HepG2 (cell line): ENCODE measurements around the gene ANKHD1. TPM values are rescaled to one million over a fixed set of nuclear protein-coding genes. Genes with fewer than 3 reads are reported as not detected.

ENCODE experiments used
- ATAC-seq: fragments of 200-7000 bp; cut with Tn5 transposase; 3 replicates; pipeline ENCODE4 v1.9.1; 2020; ENCODE audit warnings: mild to moderate bottlenecking, moderate library complexity
- BruUV-seq: library from RNA; stranded (reverse); fragments of 400-500 nt; replicated peaks from 2 replicates; lab custom pipeline; 2021; lab: Mats Ljungman, UMichigan
- CTCF ChIA-PET: fragments of 300-600 bp; formaldehyde crosslinking; extraction: SDS; loops from one replicate; lab custom pipeline; 2021; ENCODE audit warnings: low total read pairs, inconsistent platforms, low intra/inter-chr PET ratio; lab: Yijun Ruan, JAX
- POLR2A ChIA-PET: fragments of 350-600 bp; sonication (Branson Sonifier 250); formaldehyde crosslinking; loops from one replicate; lab custom pipeline; 2020; ENCODE audit warnings: antibody characterized with exemption, inconsistent platforms; lab: Yijun Ruan, JAX
- DNase-seq: peaks from one replicate; pipeline ENCODE4 v3.0.0-alpha.2; 2015; ENCODE audit warnings: low spot score
- FAIRE-seq: peaks from 3 replicates; lab custom pipeline; 2011; peaks lifted over from hg19 to GRCh38; lab: Jason Lieb, UNC
- H2AFZ ChIP-seq: one replicate; pipeline ENCODE4 v1.6.1; 2011; ENCODE audit warnings: low read length, inconsistent platforms
- H3K27ac ChIP-seq: fragments of 300-600 bp; 3 replicates; pipeline ENCODE4 v1.8.0; 2011; ENCODE audit warnings: mixed run types, mild to moderate bottlenecking, mixed read lengths, low read length, inconsistent platforms; ENCODE audit not compliant: insufficient read depth; ENCODE audit errors: extremely low read length
- H3K27me3 ChIP-seq, 2 experiments: fragments of 200-600 bp in 1 of 2; 2 replicates in 1 of 2; 3 replicates in 1 of 2; pipeline versions ENCODE4 v1.6.0 to v1.8.0; 2011; ENCODE audit warnings: low read length in 2 of 2, mild to moderate bottlenecking in 2 of 2, moderate library complexity in 2 of 2, inconsistent platforms in 1 of 2; ENCODE audit not compliant: insufficient read depth in 2 of 2, control insufficient read depth in 1 of 2
- H3K36me3 ChIP-seq, 2 experiments: fragments of 200-600 bp in 1 of 2; replicated peaks in 1 of 2; 2 replicates in 1 of 2; 3 replicates in 1 of 2; pipeline versions ENCODE4 v1.5.1 to v1.8.0; 2011; ENCODE audit warnings: low read length in 2 of 2, inconsistent platforms in 1 of 2; ENCODE audit not compliant: insufficient read depth in 2 of 2, control insufficient read depth in 1 of 2
- H3K4me1 ChIP-seq: 2 replicates; pipeline ENCODE4 v1.5.1; 2012; ENCODE audit warnings: low read length, inconsistent platforms; ENCODE audit not compliant: insufficient read depth
- H3K4me2 ChIP-seq: 2 replicates; pipeline ENCODE4 v1.6.0; 2011; ENCODE audit warnings: low read depth, low read length, inconsistent platforms
- H3K4me3 ChIP-seq, 3 experiments: fragments of 200-600 bp in 1 of 3; sonication (generic), shearing (Covaris generic) in 1 of 3; replicated peaks in 1 of 3; 2 replicates each; pipeline ENCODE4 v1.5.1; 2011 to 2016; ENCODE audit warnings: low read length in 3 of 3, inconsistent platforms in 2 of 3, low read depth in 2 of 3, mild to moderate bottlenecking in 2 of 3, control low read depth in 1 of 3, mixed read lengths in 1 of 3; ENCODE audit not compliant: insufficient read depth in 1 of 3
- H3K79me2 ChIP-seq: one replicate; pipeline ENCODE4 v1.6.1; 2011; ENCODE audit warnings: low read length, inconsistent platforms; ENCODE audit not compliant: insufficient read depth
- H3K9ac ChIP-seq: 2 replicates; pipeline ENCODE4 v1.6.0; 2011; ENCODE audit warnings: mild to moderate bottlenecking, low read depth, low read length, inconsistent platforms; ENCODE audit not compliant: insufficient read depth
- H3K9me3 ChIP-seq: 2 replicates; pipeline ENCODE4 v1.5.1; 2012; ENCODE audit warnings: mild to moderate bottlenecking, low read length
- H4K20me1 ChIP-seq: 2 replicates; pipeline ENCODE4 v1.6.0; 2011; ENCODE audit warnings: inconsistent platforms, mild to moderate bottlenecking, low read length, moderate library complexity; ENCODE audit not compliant: insufficient read depth
- ARID2 ChIP-seq: sonication (generic); formaldehyde crosslinking; IDR thresholded peaks from 2 replicates; pipeline ENCODE4 v1.8.1; 2022; ENCODE audit warnings: mild to moderate bottlenecking, missing genetic modification reagents, borderline replicate concordance
- DZIP1 ChIP-seq: sonication (generic); formaldehyde crosslinking; IDR thresholded peaks from 2 replicates; pipeline ENCODE4 v1.5.0; 2020; ENCODE audit warnings: mild to moderate bottlenecking, missing genetic modification reagents
- FOSL1 ChIP-seq: sonication (generic); formaldehyde crosslinking; IDR thresholded peaks from 2 replicates; pipeline ENCODE4 v1.9.0; 2021; ENCODE audit warnings: missing genetic modification reagents, borderline replicate concordance
- HINFP ChIP-seq: sonication (generic); formaldehyde crosslinking; IDR thresholded peaks from 2 replicates; pipeline ENCODE4 v1.4.0; 2020; ENCODE audit warnings: low read depth, mild to moderate bottlenecking, missing genetic modification reagents
- HNRNPLL ChIP-seq: fragments of 200-400 bp; formaldehyde crosslinking; IDR thresholded peaks from 2 replicates; pipeline ENCODE4 v1.6.1; 2017; ENCODE audit warnings: mild to moderate bottlenecking, low read depth, low read length; ENCODE audit not compliant: poor library complexity, severe bottlenecking
- HOXA7 ChIP-seq: sonication (generic); formaldehyde crosslinking; IDR thresholded peaks from 2 replicates; pipeline ENCODE4 v1.8.1; 2022; ENCODE audit warnings: mild to moderate bottlenecking, missing genetic modification reagents, moderate library complexity
- MTF1 ChIP-seq: sonication (generic); formaldehyde crosslinking; IDR thresholded peaks from 2 replicates; pipeline ENCODE4 v1.5.0; 2020; ENCODE audit warnings: missing genetic modification reagents
- ONECUT2 ChIP-seq: sonication (generic); formaldehyde crosslinking; IDR thresholded peaks from 2 replicates; pipeline ENCODE4 v1.4.0; 2020; ENCODE audit warnings: missing genetic modification reagents
- RBAK ChIP-seq: sonication (generic); formaldehyde crosslinking; IDR thresholded peaks from 2 replicates; pipeline ENCODE4 v1.5.1; 2020; ENCODE audit warnings: mild to moderate bottlenecking, missing genetic modification reagents
- SP2 ChIP-seq: sonication (generic); formaldehyde crosslinking; IDR thresholded peaks from 2 replicates; pipeline ENCODE4 v1.5.1; 2020; ENCODE audit warnings: mild to moderate bottlenecking, missing genetic modification reagents
- TRIM24 ChIP-seq: sonication (generic); formaldehyde crosslinking; IDR thresholded peaks from 2 replicates; pipeline ENCODE4 v1.8.0; 2022; ENCODE audit warnings: mild to moderate bottlenecking, missing genetic modification reagents
- YEATS2 ChIP-seq: sonication (generic); formaldehyde crosslinking; IDR thresholded peaks from 2 replicates; pipeline ENCODE4 v1.4.0; 2020; ENCODE audit warnings: missing genetic modification reagents, borderline replicate concordance
- ZNF136 ChIP-seq: sonication (generic); formaldehyde crosslinking; IDR thresholded peaks from 2 replicates; pipeline ENCODE4 v1.8.1; 2022; ENCODE audit warnings: low read depth, mild to moderate bottlenecking, moderate library complexity, missing genetic modification reagents
- ZNF446 ChIP-seq: sonication (generic); formaldehyde crosslinking; IDR thresholded peaks from 2 replicates; pipeline ENCODE4 v1.5.0; 2020; ENCODE audit warnings: mild to moderate bottlenecking, missing genetic modification reagents
- ZNF552 ChIP-seq: sonication (generic); formaldehyde crosslinking; IDR thresholded peaks from 2 replicates; pipeline ENCODE4 v1.9.0; 2022; ENCODE audit warnings: missing genetic modification reagents, mild to moderate bottlenecking, borderline replicate concordance
- ZNF816 ChIP-seq: sonication (generic); formaldehyde crosslinking; IDR thresholded peaks from 2 replicates; pipeline ENCODE4 v1.8.0; 2022; ENCODE audit warnings: missing genetic modification reagents, mild to moderate bottlenecking, borderline replicate concordance
- WGBS: methylation state at CpG from one replicate; pipeline ENCODE4 v1.1.6; 2017; ENCODE audit warnings: low lambda C conversion rate; 5-methylcytosine and 5-hydroxymethylcytosine counted together
- in situ Hi-C: cut with HindIII; loops from 2 replicates; pipeline ENCODE4 v1.10.0; 2017; ENCODE audit warnings: low pct_unique_long_range_greater_than_20kb; ENCODE audit not compliant: extremely low pct_ligation_motif_present
- intact Hi-C: fragments of 100-400 bp; cut with micrococcal nuclease; formaldehyde crosslinking; loops from one replicate; pipeline ENCODE4 v1.10.0; 2022; ENCODE audit not compliant: unreplicated experiment
- polyA plus RNA-seq, 8 experiments: library from polyadenylated mRNA; depleted of rRNA in 3 of 8; stranded (reverse) in 7 of 8; unstranded in 1 of 8; fragments of >200 nt; fragmentation: Illumina TruSeq in 4 of 8; extraction: Trizol in 4 of 8; gene quantifications; 2 replicates each; pipeline versions ENCODE4 v1.2.1 to v1.2.3, GENCODE V29; 2011 to 2016; ENCODE audit warnings: low read depth in 4 of 8, missing spikeins in 1 of 8, mixed read lengths in 1 of 8; ENCODE audit not compliant: insufficient read depth in 1 of 8
- total RNA-seq, 5 experiments: library from RNA; depleted of rRNA; stranded (reverse); fragments of >200 nt; fragmentation: Illumina TruSeq; extraction: Trizol; gene quantifications; 2 replicates each; pipeline ENCODE4 v1.2.3, GENCODE V29; 2016; ENCODE audit warnings: low read depth in 1 of 5

ANKHD1 gene
- total and polyA plus RNA-seq, 2 of the 13 experiments (the other 11 are each of a cell fraction or from before 2014, with no cell fraction given), result 69.9 to 82.0 TPM

GRCh38 chr5:140509898-140510297, 108.3 kb downstream of the ANKHD1 start:
- Histone ChIP-seq H3K27ac (no peak overlapping the region), H3K9me3 (no peaks in the 10 kb centered on the region), H3K4me2 (no peak overlapping the region), H3K4me1 (peaks cover 8% of the 10 kb centered on the region), H4K20me1 (no peaks in the 10 kb centered on the region), H2AFZ (no peak overlapping the region), H3K9ac (no peak overlapping the region), H3K36me3 (peaks cover 12 to 84% of the 10 kb centered on the region in 2 experiments), H3K4me3 (no peak overlapping the region), H3K79me2 (no peaks in the 10 kb centered on the region), H3K27me3 (no peaks in the 10 kb centered on the region)
- ChIA-PET POLR2A (no interaction called here), CTCF (no interaction called here)
- ATAC-seq (no peak), DNase-seq (no peak), FAIRE-seq (no peak)
- WGBS, result 98% methylated on average over 4 of the region's 4 CpGs
- intact Hi-C loops (no loop called here), in situ Hi-C loops (no loop called here)
- TF ChIP-seq HINFP (CRISPR knock-in tag) (no peak), TRIM24 (no peak), YEATS2 (CRISPR knock-in tag) (no peak), FOSL1 (CRISPR knock-in tag) (no peak), HNRNPLL (no peak), DZIP1 (no peak), RBAK (CRISPR knock-in tag) (no peak), MTF1 (CRISPR knock-in tag) (no peak), HOXA7 (no peak), ZNF816 (no peak), ONECUT2 (CRISPR knock-in tag) (no peak), SP2 (no peak), ZNF552 (CRISPR knock-in tag) (no peak), ARID2 (no peak), ZNF136 (CRISPR knock-in tag) (no peak), ZNF446 (CRISPR knock-in tag) (no peak)
- no TSS peak for BruUV-seq
